GM18511 (cell line): ENCODE data around the gene MRTFA.
A peak's percentile ranks its signal among the peaks of the same experiment; 100 is the strongest.

ENCODE experiments used
- ATAC-seq: cut with Tn5 transposase; IDR thresholded peaks from one replicate; pipeline ENCODE4 v1.9.1; 2021; ENCODE audit warnings: mild to moderate bottlenecking, moderate library complexity; ENCODE audit not compliant: unreplicated experiment

The MRTFA gene

DNA sequence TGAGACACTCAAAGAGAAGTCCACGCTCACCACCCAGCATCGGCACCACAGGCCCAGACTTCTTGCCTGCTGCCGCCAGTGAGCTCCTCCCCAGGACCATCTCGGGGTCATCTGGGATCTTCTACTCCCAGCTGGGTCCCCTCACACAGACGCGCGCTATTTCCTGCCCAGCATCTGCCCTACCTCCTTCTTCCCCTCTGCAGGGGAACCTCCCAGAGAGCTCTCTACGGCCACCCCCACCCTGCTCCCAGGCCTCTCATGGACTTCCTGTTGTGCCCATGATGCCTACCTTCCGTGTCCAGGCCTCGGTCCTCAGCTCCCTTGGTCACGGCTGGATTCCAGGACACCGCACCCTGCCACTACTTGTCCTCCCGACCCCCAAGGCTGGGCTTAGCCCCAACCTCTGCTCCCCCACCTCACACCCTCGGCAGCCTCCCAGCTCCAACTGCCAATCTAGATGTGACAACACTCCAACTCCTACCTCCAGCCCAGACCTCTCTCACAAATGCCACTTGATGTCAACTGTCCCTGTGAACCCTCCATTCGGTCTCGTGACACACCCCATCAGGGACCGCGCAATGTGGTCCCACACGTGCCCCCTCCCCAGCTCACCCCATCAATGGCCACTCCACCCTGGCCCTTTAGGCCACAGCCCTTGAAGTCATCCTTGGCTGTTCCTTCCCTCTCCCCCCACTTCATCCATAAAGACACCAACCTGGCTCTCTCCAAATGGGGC, 220.8 kb downstream of the MRTFA start:
- no peak for ATAC-seq

DNA sequence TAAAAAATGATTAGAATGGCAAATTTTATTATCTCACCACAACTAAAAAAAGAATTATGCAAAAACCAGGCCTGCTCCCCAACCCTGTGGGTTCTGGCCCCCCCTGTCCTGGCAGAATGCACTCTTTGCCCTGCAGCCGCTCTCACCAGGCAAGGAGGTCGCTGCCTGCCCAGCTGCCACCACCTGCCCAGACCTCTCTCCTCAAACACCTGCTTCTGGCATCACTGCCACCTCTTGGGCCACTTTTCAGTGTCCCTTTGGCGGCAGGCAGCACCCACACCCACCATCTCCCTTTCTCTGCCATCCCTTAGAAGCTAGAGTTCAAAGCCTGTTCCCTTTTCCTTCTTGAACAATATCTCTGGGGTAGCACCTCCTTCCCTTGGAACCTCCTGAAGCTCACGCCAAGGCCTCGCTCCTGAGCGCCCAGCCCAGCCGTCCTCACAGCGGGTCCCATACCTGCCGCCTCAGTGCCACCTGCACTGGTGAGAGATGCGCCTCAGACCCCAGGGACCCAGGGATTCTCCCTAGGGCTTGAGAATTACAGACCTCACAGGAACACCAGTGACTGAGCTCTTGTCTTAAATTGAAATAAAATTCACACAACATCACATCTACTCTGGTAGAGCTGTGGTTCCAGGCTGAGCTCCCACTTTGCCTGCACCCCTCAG, 221.5 kb downstream of the MRTFA start:
- no peak for ATAC-seq

GRCh38 chr22:40414311-40414710, 222.2 kb downstream of the MRTFA start:
- no peak for ATAC-seq

- ATAC-seq, result no peak
Measured at GRCh38 chr22:40413873-40414272, 222.6 kb downstream of the MRTFA start.

DNA sequence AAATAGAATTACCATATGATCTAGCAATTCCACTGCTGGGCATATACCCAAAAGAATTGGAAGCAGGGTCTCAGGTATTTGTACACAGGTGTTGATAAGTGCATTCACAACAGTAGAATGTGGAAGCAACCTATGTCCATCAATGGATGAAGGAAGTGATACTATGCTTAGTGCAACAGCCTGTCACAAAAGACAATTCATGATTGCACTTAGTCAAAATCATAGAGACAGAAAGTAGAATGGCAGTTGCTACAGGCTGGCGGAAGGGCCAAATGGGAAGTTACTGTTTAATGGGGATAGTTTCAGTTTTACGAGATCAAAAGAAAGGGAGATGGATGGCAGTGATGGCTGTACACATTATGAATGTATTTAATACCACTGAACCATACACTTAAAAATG, 224.1 kb downstream of the MRTFA start:
- ATAC-seq, result peak; percentile 42

- ATAC-seq, result no peak
Measured at GRCh38 chr22:40411506-40411861, 225.0 kb downstream of the MRTFA start.

DNA sequence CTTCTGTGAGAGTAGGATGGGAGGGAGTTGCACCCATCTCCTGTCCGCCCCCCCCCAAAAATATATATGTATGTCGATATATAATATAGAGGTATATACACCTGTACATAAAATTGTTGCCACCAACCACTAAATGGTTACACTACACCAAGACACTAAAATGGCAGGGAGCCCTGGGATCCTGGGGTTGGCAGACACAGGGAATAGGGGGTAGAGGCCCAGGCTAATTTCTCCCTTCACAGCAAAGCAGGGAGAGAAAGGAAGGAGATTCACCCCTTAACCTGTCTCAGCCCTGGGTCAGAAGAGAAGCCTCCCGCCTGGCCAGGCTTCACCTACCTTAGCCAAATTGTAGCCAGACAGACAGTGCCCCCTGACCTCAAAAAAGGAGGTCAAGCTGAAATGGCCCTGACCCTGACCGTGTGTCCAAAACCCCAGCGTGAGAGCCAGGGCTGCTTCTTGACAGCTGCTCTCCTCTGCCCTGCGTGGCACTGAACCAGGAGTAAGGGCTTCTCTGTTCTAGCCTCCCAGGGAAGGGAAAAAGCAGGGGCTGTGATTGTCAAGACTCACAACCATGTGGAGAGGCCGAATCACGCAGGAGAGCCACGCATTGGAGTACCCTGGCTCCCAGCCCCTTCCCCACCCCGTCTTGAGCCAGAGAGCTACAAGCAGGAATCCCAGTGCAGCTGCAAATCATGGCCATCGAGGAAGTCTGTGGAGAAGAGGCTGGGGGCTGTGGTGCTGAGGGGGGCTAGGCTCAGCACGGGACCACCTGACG, 225.6 kb downstream of the MRTFA start:
- ATAC-seq, result no peak

- ATAC-seq, result no peak
Measured at GRCh38 chr22:40410272-40410671, 226.2 kb downstream of the MRTFA start.

- no peak for ATAC-seq
Measured at GRCh38 chr22:40409613-40410113, 226.9 kb downstream of the MRTFA start.

DNA sequence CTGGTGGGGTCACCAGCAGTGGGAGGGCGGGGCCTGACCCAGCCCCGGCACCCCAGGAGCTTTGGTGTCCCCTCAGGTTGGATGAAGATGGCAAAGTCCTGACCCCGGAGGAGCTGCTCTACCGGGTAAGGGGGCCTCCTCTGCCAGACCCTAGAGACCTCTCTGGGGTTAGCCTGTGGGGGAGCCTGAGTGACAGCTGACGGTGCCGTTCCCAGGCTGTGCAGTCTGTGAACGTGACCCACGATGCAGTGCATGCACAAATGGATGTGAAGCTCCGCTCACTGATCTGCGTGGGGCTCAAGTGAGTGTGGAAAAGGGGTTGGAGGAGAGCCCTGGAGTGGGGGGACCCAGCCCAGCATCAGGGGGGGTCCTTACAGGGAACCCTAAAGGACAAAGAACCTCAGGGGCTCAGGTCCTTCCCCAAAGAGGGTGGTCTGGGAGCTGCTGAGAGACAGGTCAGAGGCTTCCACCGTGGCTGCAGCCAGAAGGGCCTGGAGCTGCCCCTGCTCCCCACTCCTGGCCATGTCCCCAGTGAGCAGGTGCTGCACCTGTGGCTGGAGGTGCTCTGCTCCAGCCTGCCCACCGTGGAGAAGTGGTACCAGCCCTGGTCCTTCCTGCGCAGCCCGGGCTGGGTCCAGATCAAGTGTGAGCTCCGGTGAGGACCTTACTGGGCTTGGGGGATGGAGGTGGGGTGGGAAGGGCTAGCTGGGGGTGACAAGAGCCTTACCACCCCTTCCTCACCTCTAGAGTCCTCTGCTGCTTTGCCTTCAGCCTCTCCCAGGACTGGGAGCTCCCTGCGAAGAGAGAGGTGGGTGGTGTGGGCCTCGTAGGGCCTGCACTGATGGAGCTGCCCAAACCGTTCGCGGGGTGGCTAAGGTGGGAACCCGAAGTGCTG, 227.6 kb downstream of the MRTFA start:
- no peak for ATAC-seq

DNA sequence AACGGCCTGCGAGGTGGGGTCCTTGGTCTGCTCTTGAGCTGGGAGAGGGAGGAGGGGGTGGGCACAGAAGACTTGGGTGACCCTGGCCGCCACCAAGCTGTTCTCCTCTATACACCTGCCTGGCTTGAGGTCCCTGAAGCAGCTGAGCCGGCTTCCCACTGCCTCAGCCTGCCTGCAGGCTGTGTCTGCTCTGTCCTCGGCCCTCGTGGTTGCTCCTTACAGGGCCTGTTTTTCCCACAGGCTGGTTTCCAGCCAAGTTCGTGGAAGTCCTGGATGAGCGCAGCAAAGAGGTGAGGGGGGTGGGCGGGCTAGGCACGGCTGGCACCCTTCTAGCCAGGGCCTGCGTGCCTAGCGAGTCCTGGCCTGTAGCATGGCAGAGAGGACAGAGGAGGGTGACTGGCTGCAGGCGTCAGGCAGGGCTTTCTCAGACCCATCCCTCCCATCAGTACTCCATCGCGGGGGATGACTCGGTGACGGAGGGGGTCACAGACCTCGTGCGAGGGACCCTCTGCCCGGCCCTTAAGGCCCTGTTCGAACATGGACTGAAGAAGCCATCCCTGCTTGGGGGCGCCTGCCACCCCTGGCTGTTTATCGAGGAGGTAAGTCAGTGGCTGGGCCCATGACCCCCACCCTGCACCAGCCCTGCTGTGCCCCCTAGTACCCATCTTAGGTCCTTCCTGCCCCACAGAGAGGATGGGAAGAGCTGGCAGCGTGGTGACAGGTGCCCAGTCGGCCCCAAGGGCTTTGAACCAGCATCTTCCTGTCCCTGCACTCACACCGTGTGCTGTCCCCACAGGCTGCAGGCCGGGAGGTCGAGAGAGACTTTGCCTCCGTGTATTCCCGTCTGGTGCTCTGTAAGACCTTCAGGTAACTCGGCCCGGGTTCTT, 228.4 kb downstream of the MRTFA start:
- no peak for ATAC-seq

DNA sequence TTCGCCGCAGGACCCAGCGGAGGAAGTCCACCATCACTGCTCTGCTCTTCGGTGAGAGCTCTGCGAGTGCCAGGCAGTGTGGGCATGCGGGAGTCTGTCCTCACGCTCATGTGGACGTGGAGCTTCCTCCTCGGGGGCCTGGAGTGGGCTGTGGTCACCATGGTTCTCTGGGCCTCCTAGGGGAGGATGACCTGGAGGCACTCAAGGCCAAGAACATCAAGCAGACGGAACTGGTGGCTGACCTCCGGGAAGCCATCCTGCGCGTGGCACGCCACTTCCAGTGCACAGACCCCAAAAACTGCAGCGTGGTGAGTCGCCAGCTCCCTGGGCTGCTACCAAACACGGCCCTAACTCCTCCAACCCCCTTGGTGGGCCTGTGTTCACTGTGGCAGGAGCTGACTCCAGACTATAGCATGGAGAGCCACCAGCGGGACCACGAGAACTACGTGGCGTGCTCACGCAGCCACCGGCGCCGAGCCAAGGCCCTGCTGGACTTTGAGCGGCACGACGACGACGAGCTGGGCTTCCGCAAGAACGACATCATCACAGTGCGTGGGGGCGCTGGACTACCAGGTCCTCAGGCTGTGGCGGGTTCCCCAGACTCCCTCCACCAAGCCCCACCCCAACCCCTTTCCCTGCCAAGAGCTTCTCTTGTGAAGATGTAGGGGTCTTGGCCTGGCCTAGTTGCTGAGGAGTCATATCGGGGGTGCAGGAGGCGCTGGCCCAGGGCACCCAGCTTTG, 229.3 kb downstream of the MRTFA start:
- ATAC-seq, result no peak

GRCh38 chr22:40406063-40406890, 230.2 kb downstream of the MRTFA start:
- ATAC-seq, result no peak

GRCh38 chr22:40405178-40406062, 231.1 kb downstream of the MRTFA start:
- no peak for ATAC-seq

DNA sequence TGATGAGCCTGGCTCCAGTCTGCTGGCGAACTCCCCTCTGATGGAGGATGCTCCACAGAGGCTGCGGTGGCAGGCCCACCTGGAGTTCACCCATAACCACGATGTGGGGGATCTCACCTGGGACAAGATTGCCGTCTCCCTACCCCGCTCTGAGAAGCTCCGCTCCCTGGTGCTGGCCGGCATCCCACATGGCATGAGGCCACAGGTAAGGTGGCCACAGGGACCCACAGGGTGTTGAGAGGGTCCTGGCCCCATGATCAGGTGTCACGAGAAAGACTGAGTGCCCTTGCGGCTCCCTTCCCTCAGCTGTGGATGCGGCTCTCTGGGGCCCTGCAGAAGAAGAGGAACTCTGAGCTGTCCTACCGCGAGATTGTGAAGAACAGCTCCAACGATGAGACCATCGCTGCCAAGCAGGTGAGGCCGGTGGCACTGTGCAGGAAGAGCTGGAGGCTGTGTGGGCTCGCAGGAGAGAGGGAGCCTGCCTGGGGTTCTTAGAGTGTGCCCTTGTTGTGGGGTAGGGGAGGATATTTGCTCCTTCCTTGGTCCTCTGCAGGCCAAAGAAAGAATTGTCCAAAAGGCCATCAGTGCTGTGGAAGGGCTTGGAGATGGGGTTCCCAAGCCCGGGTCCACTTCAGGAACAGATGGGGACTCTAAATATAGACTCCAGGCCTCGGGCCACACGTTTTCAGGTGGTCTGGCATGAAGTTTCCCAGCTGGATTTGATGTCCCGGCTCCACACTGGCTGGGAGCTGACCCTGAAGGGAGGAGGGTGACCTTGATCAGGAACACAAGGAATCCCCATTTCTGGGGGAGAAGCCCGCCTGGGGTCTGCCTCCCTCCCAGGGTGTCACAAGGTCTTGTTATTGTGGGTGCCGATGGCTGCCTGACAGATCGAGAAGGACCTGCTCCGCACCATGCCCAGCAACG, 232.0 kb downstream of the MRTFA start:
- no peak for ATAC-seq

GRCh38 chr22:40403651-40404050, 232.9 kb downstream of the MRTFA start:
- no peak for ATAC-seq
